ENCODE measurements around the gene HOXB3.

Gene HOXB3

GRCh38 chr17:48567209-48567608, 22.8 kb downstream of the HOXB3 start:
- no peak for DNase-seq

GRCh38 chr17:48566717-48567116, 23.3 kb downstream of the HOXB3 start:
- no peak for DNase-seq

DNA sequence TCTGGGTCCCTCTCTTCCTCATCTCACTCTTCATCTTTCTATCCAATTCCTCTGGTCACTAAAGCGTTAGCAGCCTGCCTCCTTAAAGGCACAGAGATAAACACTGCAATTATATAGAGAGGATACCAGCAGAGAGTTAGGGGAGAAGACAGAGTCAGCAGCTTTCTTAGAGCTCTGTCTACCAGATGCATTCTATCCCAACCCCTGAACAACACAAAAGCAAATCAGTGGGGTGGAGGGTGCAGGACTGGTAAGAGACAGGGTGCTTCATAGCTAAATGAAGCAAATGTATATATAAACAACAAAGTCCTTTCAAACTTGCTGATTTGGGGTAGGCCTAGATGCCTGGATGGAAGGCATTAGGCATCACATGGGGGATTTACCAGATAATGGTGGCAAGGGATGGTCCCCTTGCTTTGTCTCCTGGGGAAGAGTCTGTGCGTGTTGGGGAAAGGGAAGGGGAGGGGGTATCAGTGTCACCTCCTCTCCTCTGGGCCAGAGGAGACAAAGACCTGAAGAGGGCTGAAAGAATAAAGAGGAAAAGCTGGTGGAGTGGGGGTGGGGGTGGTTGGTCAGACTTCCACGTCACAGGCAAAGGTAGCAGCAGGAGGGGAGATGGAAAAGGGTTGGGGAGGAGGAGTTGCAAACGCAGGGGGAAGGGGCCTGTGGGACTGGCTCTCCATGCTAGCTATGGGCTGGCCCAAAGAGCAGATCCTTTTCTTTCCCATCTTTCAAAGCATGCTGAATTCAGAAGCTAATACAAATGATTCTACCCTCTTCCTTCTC, 23.9 kb downstream of the HOXB3 start:
- no peak for DNase-seq

DNA sequence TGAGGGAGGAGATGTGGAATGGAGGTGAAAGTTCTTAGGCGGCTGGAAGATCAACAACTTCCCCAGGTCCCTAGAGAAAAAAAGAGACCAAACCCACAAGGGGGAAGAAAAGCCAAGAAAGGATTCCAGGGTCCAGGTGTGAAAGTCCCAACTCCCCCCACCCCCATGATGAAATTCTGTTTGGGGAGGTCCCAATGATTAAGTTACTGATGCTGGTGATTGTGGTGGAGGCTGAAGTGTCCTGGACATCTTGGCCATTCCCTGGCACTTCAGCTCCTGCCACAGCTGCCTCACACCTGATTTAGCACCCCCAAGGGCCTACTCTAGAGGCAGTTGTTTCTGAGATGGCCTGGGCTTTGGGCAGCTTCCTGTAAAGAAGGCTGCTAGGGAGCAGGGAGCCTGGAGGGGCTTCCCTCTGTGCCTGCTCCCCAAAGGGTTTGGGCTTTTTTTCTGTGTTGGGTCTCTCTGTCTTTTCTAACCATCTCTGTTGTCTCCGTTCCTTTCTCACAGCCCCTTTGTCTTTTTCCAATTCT, 25.0 kb downstream of the HOXB3 start:
- no peak for DNase-seq

DNA sequence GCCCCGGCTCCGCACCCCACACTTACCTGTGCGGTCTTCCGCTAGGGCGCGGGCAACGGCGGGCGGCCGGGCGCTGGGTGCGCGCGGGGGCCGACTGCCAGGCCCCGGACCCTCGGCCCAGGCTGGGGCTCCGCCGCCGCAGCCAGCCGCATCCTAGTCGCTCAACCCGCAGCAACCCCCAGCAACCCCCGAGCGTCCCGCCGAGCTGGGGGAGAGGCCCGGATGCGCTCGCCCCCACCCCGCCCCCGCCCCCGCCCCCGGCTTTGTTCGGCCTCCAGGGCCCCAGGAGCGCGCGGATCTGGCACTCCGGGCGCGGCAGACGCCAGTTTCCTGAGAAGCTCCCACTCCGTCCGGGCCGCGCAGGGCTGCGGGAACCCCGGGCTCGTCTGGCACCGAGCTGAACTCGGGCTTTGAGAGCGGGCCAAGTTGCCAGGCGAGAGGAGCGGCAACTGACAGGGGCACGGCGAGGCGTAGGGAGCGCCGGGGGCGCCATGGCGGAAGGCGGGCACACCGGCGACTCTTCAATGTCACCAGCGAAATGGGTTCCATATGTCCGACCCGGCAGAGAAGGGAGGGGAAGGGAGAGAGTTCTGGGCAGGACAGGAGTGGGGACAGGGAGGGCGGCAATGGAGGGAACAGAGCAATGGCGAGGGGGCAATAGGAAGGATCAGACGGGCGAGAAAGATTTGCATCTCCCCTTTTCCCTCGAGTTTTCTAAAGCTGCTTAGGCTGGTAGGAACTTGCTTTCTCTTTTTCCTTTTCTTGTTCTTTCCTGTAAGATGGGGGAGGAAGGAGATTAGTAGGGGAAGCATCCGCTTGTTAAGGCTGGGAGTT, 25.6 kb downstream of the HOXB3 start:
- DNase-seq: no peak

DNA sequence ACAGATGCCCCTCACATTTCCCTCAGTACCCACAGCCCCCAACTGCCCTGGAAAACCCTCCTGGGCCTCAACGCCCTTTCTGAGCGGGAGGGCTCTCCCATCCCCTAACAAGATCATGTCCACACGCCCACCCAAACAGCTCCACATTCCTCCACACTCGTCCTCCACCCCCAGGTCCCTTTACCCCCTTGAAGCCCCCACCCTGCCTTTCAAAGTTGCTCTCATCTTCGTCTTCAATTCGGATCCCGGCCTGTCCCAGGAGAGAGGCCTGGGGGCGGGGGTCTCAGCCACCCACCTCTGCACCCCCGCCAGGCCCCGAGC, 26.2 kb downstream of the HOXB3 start:
- no peak for DNase-seq

- DNase-seq: no peak
Measured at GRCh38 chr17:48563385-48563838, 26.6 kb downstream of the HOXB3 start.

DNA sequence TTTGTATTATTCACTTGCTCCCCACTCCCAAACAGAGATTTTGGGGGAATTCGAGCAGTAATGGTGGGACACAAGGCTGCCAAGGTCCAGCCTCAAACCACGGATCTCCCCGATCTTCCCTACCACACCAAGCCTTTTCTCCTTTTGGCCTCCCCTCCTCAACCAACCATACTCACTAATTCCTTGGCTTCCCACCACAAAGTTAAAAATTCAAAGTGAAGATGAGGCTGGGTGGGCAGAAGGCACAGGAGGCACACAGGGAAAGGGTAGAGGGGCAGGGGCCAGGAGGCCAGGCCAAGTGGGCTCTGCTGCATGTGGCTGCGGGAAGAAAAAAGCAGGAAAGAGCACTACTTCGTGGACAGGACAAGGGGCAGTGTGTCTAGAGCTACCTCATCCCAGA, 27.1 kb downstream of the HOXB3 start:
- no peak for DNase-seq

GRCh38 chr17:48561884-48562810, 27.9 kb downstream of the HOXB3 start:
- DNase-seq: no peak

DNA sequence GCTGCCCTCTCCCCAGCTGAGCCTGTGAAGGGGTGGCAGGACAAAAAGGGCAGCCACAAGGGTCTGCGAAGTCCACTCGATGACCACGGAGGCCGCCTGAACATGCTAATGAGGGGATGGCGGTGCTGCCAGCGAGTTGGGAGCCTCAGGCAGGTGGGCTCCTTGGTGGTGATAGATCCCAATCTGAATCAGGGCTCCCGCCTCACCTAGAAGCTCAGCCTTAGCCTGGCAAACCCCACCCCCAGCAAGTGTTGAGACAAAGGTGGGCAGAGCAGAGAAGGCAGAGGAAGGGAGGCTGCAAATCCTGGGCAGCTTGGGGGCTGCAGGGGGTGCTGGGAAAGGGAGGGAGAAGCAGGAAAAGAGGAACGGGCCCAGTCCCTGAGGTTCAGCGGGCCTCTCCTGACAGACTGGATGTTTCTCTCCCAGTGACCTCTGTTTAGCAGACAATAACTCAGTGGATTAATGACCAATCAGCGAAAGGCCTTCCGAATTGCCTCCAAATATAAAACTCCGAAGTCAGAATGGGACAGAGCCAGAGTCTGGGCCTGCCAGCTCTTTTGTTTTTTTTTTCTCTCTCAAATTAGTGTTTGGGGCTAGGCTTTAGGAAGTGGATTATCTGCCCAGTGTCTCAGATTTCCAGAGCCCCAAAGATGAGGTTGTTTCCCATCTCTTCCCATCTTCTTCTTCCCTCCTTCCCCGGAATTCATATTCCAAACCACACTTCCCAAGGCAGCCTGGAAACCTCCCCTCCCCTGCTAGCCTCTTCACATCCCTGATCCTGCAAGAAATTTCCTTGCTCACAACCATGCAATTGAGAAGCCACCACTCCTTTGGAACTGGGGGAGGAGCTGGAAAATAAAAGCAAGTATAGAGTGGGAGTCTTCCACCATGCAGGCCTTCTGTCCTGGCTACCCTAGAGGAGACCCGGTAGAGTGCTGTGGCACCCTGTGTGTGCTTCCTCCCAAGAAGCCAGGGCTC, 29.9 kb downstream of the HOXB3 start:
- DNase-seq: no peak

GRCh38 chr17:48559122-48559839, 30.8 kb downstream of the HOXB3 start:
- DNase-seq: no peak

GRCh38 chr17:48558831-48559121, 31.3 kb downstream of the HOXB3 start:
- no peak for DNase-seq

GRCh38 chr17:48558057-48558830, 31.8 kb downstream of the HOXB3 start:
- no peak for DNase-seq

GRCh38 chr17:48556576-48557401, 33.3 kb downstream of the HOXB3 start:
- no peak for DNase-seq

- DNase-seq: no peak
Measured at GRCh38 chr17:48556229-48556575, 33.8 kb downstream of the HOXB3 start.

GRCh38 chr17:48555258-48556228, 34.5 kb downstream of the HOXB3 start:
- no peak for DNase-seq

GRCh38 chr17:48554412-48555257, 35.4 kb downstream of the HOXB3 start:
- DNase-seq: no peak

Measured in GDM1 (cell line).